SK-N-SH (cell line): ENCODE data around the gene SLF2. TPM values are rescaled to one million over a fixed set of nuclear protein-coding genes. Genes with fewer than 3 reads are reported as not detected.

ENCODE experiments used
- CTCF ChIA-PET: fragments of 300-600, 350-600 bp; formaldehyde crosslinking; extraction: SDS; loops from one replicate; lab custom pipeline; 2021; lab: Yijun Ruan, JAX
- POLR2A ChIA-PET: fragments of 350-600 bp; sonication (Branson Sonifier 250); formaldehyde crosslinking; extraction: SDS; loops from one replicate; lab custom pipeline; 2020; ENCODE audit warnings: antibody characterized with exemption, inconsistent platforms; lab: Yijun Ruan, JAX
- DNase-seq: peaks from one replicate; pipeline ENCODE4 v3.0.0; 2012
- H2AFZ ChIP-seq: fragments of 200-600 bp; sonication (generic); 2 replicates; pipeline ENCODE4 v1.8.1; 2016; ENCODE audit warnings: antibody characterized with exemption, mild to moderate bottlenecking, low read depth
- H3F3A ChIP-seq: fragments of 200-600 bp; sonication (generic); replicated peaks from 2 replicates; pipeline ENCODE3; 2016; ENCODE audit warnings: antibody characterized with exemption, mild to moderate bottlenecking; ENCODE audit not compliant: insufficient read depth
- H3K27ac ChIP-seq, 2 experiments: fragments of 200-500 bp in 1 of 2; fragments of 200-600 bp in 1 of 2; sonication (Bioruptor generic) in 1 of 2; sonication (generic), shearing (Covaris generic) in 1 of 2; 2 replicates each; pipeline versions ENCODE4 v1.5.1 to v1.6.1; 2014 to 2016; ENCODE audit warnings: low read depth in 2 of 2, inconsistent platforms in 1 of 2, low read length in 1 of 2, mild to moderate bottlenecking in 1 of 2, mixed read lengths in 1 of 2
- H3K27me3 ChIP-seq: fragments of 200-600 bp; sonication (generic), shearing (Covaris generic); 2 replicates; pipeline ENCODE4 v1.6.1; 2016; ENCODE audit warnings: mixed run types; ENCODE audit not compliant: insufficient read depth
- H3K36me3 ChIP-seq, 2 experiments: fragments of 200-500 bp in 1 of 2; fragments of 200-600 bp in 1 of 2; sonication (Bioruptor generic) in 1 of 2; sonication (generic) in 1 of 2; replicated peaks in 1 of 2; 2 replicates each; pipeline versions ENCODE3 to v1.5.1; 2014 to 2016; ENCODE audit warnings: low read length in 1 of 2, mild to moderate bottlenecking in 1 of 2; ENCODE audit not compliant: insufficient read depth in 2 of 2, control insufficient read depth in 1 of 2
- H3K4me1 ChIP-seq, 2 experiments: fragments of 200-500 bp in 1 of 2; fragments of 200-600 bp in 1 of 2; sonication (Bioruptor generic) in 1 of 2; sonication (generic), shearing (Covaris generic) in 1 of 2; 2 replicates each; pipeline versions ENCODE4 v1.5.1 to v1.6.1; 2014 to 2016; ENCODE audit warnings: low read depth in 1 of 2, low read length in 1 of 2, mixed run types in 1 of 2; ENCODE audit not compliant: insufficient read depth in 2 of 2, control insufficient read depth in 1 of 2
- H3K4me2 ChIP-seq: fragments of 200-600 bp; sonication (generic), shearing (Covaris generic); 2 replicates; pipeline ENCODE4 v1.6.1; 2017; ENCODE audit warnings: mixed run types
- H3K4me3 ChIP-seq, 2 experiments: fragments of 200-500 bp in 1 of 2; fragments of 200-600 bp in 1 of 2; sonication (Bioruptor generic) in 1 of 2; sonication (generic), shearing (Covaris generic) in 1 of 2; 2 replicates each; pipeline versions ENCODE4 v1.5.1 to v1.8.1; 2014 to 2016; ENCODE audit warnings: low read depth in 2 of 2, inconsistent platforms in 1 of 2, low read length in 1 of 2, mild to moderate bottlenecking in 1 of 2, mixed read lengths in 1 of 2, moderate library complexity in 1 of 2
- H3K79me2 ChIP-seq: fragments of 200-600 bp; sonication (generic); 2 replicates; pipeline ENCODE4 v1.8.1; 2017; ENCODE audit warnings: mild to moderate bottlenecking; ENCODE audit not compliant: insufficient read depth
- H3K9ac ChIP-seq: fragments of 200-600 bp; sonication (generic); 2 replicates; pipeline ENCODE4 v1.6.1; 2017; ENCODE audit warnings: mixed run types
- H3K9me2 ChIP-seq: fragments of 200-600 bp; sonication (generic); 2 replicates; pipeline ENCODE4 v1.6.1; 2017; ENCODE audit warnings: mixed run types
- H3K9me3 ChIP-seq: fragments of 200-600 bp; sonication (generic); 2 replicates; pipeline ENCODE4 v1.6.1; 2017; ENCODE audit warnings: mixed run types, mild to moderate bottlenecking, moderate library complexity
- H4K20me1 ChIP-seq: fragments of 200-600 bp; sonication (generic); 2 replicates; pipeline ENCODE4 v1.6.1; 2017; ENCODE audit warnings: mild to moderate bottlenecking, mixed run types; ENCODE audit not compliant: insufficient read depth
- CHD2 ChIP-seq: fragments of 150-350 bp; IDR thresholded peaks from 2 replicates; pipeline ENCODE4 v1.6.1; 2018; ENCODE audit warnings: low read length; ENCODE audit not compliant: partially characterized antibody
- CTCF ChIP-seq: fragments of 200-600 bp; sonication (generic); IDR thresholded peaks from 2 replicates; pipeline ENCODE4 v1.6.1; 2017; ENCODE audit warnings: antibody characterized with exemption, mild to moderate bottlenecking, moderate library complexity
- ELF1 ChIP-seq: IDR thresholded peaks from 2 replicates; pipeline ENCODE4 v1.4.0; 2012
- FOSL2 ChIP-seq: IDR thresholded peaks from 2 replicates; pipeline ENCODE4 v1.4.0; 2012; ENCODE audit warnings: low read depth, mild to moderate bottlenecking, moderate library complexity, borderline replicate concordance
- FOXM1 ChIP-seq: IDR thresholded peaks from 2 replicates; pipeline ENCODE4 v1.4.0; 2012; ENCODE audit warnings: low read depth, mild to moderate bottlenecking
- GATA2 ChIP-seq: sonication (generic); formaldehyde crosslinking; IDR thresholded peaks from 2 replicates; pipeline ENCODE4 v1.5.0; 2020; ENCODE audit warnings: mild to moderate bottlenecking, missing genetic modification reagents
- JUND ChIP-seq: IDR thresholded peaks from 2 replicates; pipeline ENCODE4 v1.4.0; 2012
- MEF2A ChIP-seq: IDR thresholded peaks from 2 replicates; pipeline ENCODE4 v1.4.0; 2012; ENCODE audit warnings: low read depth, borderline replicate concordance
- NRF1 ChIP-seq: IDR thresholded peaks from 2 replicates; pipeline ENCODE4 v1.6.1; 2012; ENCODE audit warnings: low read depth, mild to moderate bottlenecking, low read length
- POLR2AphosphoS5 ChIP-seq: IDR thresholded peaks from 2 replicates; pipeline ENCODE4 v1.6.1; 2012; ENCODE audit warnings: low read depth, low read length
- RAD21 ChIP-seq: IDR thresholded peaks from 2 replicates; pipeline ENCODE4 v1.6.1; 2012; ENCODE audit warnings: mild to moderate bottlenecking, low read length
- RFX5 ChIP-seq: IDR thresholded peaks from 2 replicates; pipeline ENCODE4 v1.6.1; 2012; ENCODE audit warnings: mild to moderate bottlenecking, improper control_type of control experiment, low read length
- SIN3A ChIP-seq: IDR thresholded peaks from 2 replicates; pipeline ENCODE4 v1.6.1; 2012; ENCODE audit warnings: low read depth, mild to moderate bottlenecking, low read length, moderate library complexity, borderline replicate concordance
- SMC3 ChIP-seq: IDR thresholded peaks from 2 replicates; pipeline ENCODE4 v1.6.1; 2012; ENCODE audit warnings: low read depth, low read length, improper control_type of control experiment
- TAF1 ChIP-seq: IDR thresholded peaks from 2 replicates; pipeline ENCODE4 v1.6.1; 2012; ENCODE audit warnings: low read depth, mild to moderate bottlenecking, low read length, moderate library complexity, borderline replicate concordance
- TCF12 ChIP-seq: IDR thresholded peaks from 2 replicates; pipeline ENCODE4 v1.4.0; 2012
- USF2 ChIP-seq: fragments of 150-350 bp; IDR thresholded peaks from 2 replicates; pipeline ENCODE4 v1.6.1; 2017; ENCODE audit warnings: antibody characterized with exemption, low read length, low read depth, borderline replicate concordance
- WGBS: methylation state at CpG from one replicate; pipeline ENCODE4 v1.1.6; 2017; ENCODE audit warnings: low lambda C conversion rate; 5-methylcytosine and 5-hydroxymethylcytosine counted together
- polyA plus RNA-seq, 3 experiments: library from polyadenylated mRNA; depleted of rRNA; stranded (reverse); fragments of >200 nt; gene quantifications; 2 replicates each; pipeline ENCODE4 v1.2.3, GENCODE V29; 2012
- TF ChIP-seq, protein P1 (sequence below): IDR thresholded peaks from 2 replicates; pipeline ENCODE4 v1.4.0; 2012; ENCODE audit warnings: low read depth, borderline replicate concordance
- TF ChIP-seq, protein P2 (sequence below): IDR thresholded peaks from 2 replicates; pipeline ENCODE4 v1.4.0; 2012; ENCODE audit warnings: low read depth, borderline replicate concordance
- TF ChIP-seq, protein P3 (sequence below): IDR thresholded peaks from 2 replicates; pipeline ENCODE4; 2012

SLF2 gene
- polyA plus RNA-seq, 1 of the 3 experiments (the other 2 are of a cell fraction): 6.3 TPM

- no peak overlapping the region for H2AFZ ChIP-seq
- H3K36me3 ChIP-seq: peaks cover 3 to 34% of the 10 kb centered on the region in 2 experiments
- ChIA-PET POLR2A (interaction anchor here (1.4 kb wide), 1 partner anchor 9 kb away, joined by 3 read pairs; no protein-coding TSS in a partner anchor), CTCF (interaction anchor here (1.2 to 1.7 kb wide), 2 partner anchors 14 to 17 kb away, joined by 4 to 5 read pairs; no protein-coding TSS in a partner anchor)
- H3K79me2 ChIP-seq: 0 out of 2 replicates have a peak, but pooled peaks cover 4% of the 10 kb centered on the region
- no peak overlapping the region for H3K27ac ChIP-seq
- no peak overlapping the region for H3K9ac ChIP-seq
- H3K4me3 ChIP-seq: no peak overlapping the region
- H4K20me1 ChIP-seq: no peaks in the 10 kb centered on the region
- DNase-seq: no peak
- H3K9me2 ChIP-seq: no peaks in the 10 kb centered on the region
- H3F3A ChIP-seq: no peaks in the 10 kb centered on the region
- no peaks in the 10 kb centered on the region for H3K27me3 ChIP-seq
- TF ChIP-seq RFX5: no peak
- no peak for TF ChIP-seq NRF1
- TF ChIP-seq TCF12: no peak
- no peak for TF ChIP-seq SIN3A
- TF ChIP-seq, protein P1, sequence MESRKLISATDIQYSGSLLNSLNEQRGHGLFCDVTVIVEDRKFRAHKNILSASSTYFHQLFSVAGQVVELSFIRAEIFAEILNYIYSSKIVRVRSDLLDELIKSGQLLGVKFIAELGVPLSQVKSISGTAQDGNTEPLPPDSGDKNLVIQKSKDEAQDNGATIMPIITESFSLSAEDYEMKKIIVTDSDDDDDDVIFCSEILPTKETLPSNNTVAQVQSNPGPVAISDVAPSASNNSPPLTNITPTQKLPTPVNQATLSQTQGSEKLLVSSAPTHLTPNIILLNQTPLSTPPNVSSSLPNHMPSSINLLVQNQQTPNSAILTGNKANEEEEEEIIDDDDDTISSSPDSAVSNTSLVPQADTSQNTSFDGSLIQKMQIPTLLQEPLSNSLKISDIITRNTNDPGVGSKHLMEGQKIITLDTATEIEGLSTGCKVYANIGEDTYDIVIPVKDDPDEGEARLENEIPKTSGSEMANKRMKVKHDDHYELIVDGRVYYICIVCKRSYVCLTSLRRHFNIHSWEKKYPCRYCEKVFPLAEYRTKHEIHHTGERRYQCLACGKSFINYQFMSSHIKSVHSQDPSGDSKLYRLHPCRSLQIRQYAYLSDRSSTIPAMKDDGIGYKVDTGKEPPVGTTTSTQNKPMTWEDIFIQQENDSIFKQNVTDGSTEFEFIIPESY: no peak
- TF ChIP-seq, protein P2, sequence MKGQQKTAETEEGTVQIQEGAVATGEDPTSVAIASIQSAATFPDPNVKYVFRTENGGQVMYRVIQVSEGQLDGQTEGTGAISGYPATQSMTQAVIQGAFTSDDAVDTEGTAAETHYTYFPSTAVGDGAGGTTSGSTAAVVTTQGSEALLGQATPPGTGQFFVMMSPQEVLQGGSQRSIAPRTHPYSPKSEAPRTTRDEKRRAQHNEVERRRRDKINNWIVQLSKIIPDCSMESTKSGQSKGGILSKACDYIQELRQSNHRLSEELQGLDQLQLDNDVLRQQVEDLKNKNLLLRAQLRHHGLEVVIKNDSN: no peak
- TF ChIP-seq FOSL2: no peak
- TF ChIP-seq MEF2A: no peak
- no peak for TF ChIP-seq ELF1
- TF ChIP-seq JUND: no peak
- TF ChIP-seq RAD21: no peak
- TF ChIP-seq POLR2AphosphoS5: no peak
- no peak for TF ChIP-seq FOXM1
- no peak for TF ChIP-seq USF2
- no peak for TF ChIP-seq TAF1
- no peak for TF ChIP-seq CTCF
- no peak for TF ChIP-seq SMC3
- no peak for TF ChIP-seq CHD2
- TF ChIP-seq, protein P3, sequence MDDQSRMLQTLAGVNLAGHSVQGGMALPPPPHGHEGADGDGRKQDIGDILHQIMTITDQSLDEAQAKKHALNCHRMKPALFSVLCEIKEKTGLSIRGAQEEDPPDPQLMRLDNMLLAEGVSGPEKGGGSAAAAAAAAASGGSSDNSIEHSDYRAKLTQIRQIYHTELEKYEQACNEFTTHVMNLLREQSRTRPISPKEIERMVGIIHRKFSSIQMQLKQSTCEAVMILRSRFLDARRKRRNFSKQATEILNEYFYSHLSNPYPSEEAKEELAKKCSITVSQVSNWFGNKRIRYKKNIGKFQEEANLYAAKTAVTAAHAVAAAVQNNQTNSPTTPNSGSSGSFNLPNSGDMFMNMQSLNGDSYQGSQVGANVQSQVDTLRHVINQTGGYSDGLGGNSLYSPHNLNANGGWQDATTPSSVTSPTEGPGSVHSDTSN: no peak
- no peak for TF ChIP-seq GATA2
- H3K4me1 ChIP-seq: peaks cover 0 to 5% of the 10 kb centered on the region in 2 experiments; a peak in 1 of 4 replicates
- no peak overlapping the region for H3K4me2 ChIP-seq
- 90% methylated on average over 2 of the region's 7 CpGs for WGBS
- no peaks in the 10 kb centered on the region for H3K9me3 ChIP-seq
Observed at GRCh38 chr10:100980711-100981110, 67.9 kb downstream of the SLF2 start.
